Body of pancreas (tissue), 4 donors: ENCODE measurements around the gene MFSD6L.

ENCODE experiments used
- CTCF ChIP-seq, 7 experiments: fragments of 450-650 bp in 4 of 7; fragments of 200-600 bp in 3 of 7; sonication (generic) in 3 of 7; IDR thresholded peaks; one replicate each; pipeline ENCODE4 v1.5.1; 2016 to 2019; ENCODE audit warnings: antibody characterized with exemption in 7 of 7
- POLR2A ChIP-seq, 3 donors: fragments of 450-650 bp; IDR thresholded peaks; one replicate each; pipeline ENCODE4 v1.6.1; 2016; ENCODE audit warnings: antibody characterized with exemption in 3 of 3, mild to moderate bottlenecking in 2 of 3

DNA sequence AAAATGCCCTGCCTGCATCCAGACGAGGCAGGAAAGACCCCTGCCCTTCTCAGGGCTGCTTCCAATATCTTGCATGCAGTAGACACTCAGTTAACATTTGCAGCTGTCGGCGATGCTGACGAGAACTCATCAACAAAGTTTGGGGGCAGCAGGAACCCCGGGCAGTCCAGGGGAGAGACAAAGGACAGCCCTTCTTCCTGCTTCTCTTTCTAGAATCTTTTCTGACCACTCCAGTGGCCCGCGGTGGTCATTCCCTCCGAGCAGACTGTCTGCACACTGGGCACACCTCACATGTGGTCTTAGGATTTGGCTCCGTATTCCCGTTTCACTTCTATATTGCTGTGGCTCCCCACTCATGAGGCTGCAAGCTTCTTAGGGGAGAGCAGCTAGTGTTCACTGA lies 31.0 kb upstream of the MFSD6L start:
- TF ChIP-seq CTCF (IDR thresholded peaks at IDR 0.05) = no peak
- TF ChIP-seq POLR2A (IDR thresholded peaks at IDR 0.05) = no peak
